GM21717 (cell line): Measurements from ENCODE around the gene ARHGAP26.

ENCODE experiments used
- ATAC-seq: cut with Tn5 transposase; IDR thresholded peaks from one replicate; pipeline ENCODE4 v1.9.1; 2021; ENCODE audit warnings: mild to moderate bottlenecking, moderate library complexity; ENCODE audit not compliant: unreplicated experiment

The ARHGAP26 gene

DNA sequence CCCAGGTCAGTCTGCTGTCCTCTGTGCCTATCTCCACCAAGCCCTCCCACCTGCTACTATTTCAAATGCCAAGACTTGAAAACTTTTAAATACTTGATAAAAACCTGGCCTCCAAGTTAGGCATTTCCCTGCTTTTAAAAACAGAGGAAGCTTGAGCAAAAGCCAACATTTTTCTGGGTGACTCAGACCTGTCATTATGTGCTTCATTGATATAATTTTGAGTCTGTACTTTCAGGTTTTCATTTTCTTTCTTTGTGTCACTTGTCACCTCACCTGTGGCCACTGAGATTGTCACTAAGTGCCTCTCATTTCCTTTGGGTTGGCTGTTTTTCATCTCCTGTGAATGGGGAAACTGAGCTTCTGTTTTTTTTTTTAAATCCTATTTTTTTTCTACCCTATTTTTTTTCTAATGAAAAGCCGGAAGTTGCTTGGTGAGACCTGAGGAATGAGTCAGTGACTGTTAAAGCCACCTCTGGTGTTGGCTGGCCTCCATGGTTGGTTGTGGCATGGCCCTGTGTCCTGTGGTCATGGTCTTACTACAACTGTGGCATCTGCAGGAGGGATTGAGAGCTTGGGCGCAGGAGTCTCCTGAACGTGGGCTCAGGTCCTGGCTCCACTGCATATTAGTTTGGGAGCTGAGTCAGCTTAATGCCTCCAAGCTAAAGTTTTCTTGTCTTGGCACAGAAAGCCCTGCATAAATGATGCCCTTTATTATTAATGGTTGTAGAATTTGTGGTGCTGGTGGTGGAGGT lies 56.7 kb downstream of the ARHGAP26 start:
- ATAC-seq = no peak

DNA sequence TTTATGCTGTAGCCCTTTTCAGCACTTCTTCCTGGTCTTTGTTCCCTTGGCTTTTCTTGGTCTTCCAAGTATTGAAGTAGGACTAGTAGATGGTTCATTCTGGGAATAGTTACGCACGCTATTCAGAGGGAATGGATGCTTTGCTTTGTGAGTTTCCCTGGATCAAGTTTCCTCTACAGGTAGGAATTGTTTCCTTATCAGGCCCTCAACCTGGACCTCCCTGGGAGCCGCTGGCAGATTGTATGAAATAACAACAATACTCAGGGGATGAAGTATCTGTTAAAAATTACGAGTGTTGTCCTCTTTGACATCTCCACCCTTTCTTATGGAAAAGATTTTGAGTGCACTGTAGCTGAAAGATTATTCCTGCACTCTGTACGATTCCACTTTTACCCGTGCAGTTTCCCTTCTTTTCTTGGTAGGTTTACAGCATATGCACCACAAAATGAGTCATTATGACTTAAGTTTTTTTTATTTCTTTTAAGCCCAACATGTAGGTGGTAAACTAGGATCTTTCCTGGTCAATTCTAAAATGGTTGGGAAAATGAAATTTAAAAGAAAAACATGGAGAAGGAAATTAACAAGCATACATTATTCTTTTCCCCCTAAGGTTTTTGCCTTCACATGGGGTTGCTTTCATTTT lies 57.9 kb downstream of the ARHGAP26 start:
- no peak for ATAC-seq

DNA sequence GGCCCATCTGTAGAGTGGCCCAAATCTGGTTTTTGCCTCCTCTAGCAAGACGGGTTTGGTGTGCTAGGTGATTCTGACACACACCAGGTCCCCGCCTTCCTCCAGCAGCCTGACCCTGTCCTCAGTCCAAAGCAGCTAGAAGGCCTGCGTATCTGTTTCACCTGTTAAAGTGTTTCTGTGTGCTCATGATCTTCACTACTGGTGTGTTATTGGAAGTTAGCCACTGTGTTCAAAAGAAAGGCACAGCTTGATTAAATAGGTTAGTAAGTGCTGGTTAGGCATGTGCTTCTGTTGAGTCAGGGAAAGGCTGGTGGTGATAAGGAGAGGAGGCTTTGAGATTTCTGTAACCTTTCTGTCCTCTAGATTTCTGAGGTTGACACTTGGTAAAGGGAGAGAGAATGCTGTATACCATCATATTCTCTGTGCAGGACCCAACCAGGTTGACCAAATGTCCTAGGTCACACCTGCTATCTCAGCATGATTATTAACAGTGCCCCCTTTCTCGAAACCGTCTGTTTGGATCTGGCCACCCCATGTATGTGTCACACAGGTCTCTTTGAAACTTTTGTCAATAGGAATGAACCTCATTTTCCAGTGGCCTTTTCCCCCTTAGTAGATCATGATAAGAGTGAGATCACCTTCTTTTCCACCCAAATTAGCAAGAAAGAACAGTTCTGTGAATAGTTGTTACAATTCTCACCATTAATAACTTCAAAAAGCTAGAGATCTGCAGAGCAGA lies 58.8 kb downstream of the ARHGAP26 start:
- no peak for ATAC-seq

DNA sequence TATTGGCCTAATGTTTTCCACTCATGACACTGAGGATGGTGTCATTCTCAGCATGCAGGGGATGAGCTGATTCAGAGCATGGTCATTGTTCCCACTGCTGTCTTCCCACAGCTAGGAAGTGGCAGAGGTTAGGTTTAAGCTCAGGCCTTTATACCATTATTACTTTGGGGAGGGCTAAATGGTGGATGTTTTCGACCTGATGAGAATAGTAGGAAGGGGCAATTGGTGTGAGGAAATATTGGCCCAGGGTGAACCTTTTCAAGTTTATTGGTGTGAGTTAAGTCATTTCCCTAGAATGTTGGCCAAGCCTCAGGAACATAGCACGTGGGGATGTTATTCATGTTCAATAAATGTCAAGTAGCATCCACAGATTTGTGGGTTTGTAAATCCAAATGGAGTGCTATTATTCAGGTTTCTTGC lies 59.6 kb downstream of the ARHGAP26 start:
- no peak for ATAC-seq

DNA sequence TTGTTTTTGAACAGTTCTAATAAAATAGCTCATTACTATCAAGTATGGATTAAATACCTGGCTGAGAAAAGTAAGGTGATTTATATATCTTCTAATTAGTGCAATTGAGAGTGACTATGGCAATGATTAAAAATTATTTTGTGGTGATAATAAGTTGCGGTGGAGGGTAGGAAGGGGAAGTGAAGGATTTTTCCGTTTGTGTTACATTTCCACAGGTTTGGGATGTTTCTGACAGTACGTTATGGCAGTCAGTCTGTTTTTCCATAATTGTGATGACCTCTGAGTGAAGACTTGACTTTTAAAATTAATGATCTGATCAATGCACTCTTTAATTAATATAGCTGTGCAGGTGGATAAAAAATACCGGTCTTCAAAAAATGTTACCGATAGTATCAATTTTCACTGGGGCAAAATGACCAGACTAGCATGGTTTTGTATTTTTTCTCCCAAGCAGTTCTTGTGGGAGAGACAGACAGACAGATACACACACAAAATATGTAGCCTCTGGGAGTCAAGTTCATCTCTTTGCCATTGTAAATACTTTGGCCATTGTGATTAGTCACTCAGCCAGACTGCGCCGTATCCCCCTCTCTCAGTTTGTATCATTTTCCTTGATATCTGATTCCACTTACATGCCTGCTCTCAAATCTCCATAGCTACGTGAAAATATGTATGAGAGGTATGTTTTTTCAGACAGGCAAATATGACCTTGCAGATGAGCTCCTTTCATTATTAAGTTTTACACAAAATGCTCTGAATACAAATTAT lies 60.2 kb downstream of the ARHGAP26 start:
- no peak for ATAC-seq

DNA sequence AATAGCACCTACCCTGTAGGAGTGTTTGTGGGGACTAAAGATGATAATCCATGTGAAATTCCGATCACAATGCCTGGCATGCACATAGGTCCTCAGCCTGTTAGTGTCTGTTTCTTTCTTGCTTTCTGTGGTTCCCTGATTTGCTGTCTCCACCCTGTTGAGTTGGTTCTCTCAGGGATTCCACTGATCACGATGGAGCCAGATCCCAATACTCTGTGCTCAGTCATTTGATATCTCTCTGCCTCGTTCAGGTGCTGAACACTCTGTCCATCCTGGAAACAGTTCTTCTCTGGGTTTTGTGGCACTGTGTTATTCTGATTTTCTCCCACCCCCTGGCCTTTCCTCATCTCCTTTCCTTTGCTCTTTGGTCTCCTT lies 60.8 kb downstream of the ARHGAP26 start:
- no peak for ATAC-seq

DNA sequence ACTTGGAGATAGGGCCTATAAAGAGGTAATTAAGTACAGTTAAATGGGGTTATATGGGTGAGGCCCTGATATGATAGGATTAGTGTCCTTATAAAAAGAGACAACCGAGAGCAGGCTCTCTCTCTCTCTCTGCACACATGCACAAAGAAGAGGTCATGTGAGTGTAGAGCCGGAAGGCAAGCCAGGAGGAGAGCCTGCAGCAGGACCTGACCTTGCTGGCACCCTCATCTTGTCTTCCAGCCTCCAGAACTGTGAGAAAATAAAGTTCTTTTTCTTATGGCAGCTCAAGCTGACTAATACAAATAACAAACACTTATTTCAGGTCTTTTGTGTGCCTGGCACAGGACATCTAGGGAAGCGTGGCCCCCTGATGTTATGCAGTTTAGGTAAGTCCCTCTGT lies 62.1 kb downstream of the ARHGAP26 start:
- no peak for ATAC-seq

DNA sequence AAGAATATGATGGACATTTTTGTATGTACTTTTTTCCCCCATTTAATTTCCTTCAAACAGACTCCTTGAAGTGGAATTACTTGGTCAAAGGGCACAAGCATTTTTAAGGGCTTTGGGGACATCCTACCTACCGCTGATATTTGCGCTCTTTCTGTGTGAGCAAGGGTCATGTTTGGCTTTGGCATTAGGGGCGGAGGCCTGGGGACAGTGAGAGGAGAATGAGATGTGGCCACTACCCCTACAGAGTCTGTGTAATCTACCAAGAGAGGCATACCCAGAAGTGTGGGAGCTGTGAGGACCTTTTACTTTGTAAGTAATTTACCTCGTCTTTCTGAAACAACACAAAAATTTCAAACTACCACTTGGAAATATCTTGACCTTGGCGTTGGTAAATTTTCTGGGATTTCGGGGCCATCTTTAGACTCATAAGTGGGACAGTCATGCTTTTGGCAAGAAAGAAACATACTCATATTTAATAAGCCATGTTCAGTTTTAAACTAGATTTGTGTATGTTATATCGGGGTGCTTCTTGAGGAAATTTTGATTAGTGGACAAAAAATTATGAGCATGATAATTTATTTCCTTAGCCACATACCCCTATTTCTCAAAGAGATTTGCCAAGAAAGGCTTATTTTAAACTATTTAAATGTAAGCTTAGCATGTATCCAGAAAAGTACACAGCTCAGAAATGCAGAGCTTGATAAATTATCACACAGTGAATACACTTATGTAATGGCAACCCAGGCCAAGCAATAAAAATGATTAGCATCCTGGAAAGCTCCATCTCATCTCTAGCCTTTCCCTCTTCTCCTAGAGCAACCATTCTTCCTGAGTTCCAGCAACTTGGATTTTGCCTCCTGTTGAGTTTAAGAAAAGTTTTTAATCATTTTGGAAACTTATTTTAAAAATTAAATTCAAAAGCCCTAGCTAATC lies 63.6 kb downstream of the ARHGAP26 start:
- no peak for ATAC-seq

DNA sequence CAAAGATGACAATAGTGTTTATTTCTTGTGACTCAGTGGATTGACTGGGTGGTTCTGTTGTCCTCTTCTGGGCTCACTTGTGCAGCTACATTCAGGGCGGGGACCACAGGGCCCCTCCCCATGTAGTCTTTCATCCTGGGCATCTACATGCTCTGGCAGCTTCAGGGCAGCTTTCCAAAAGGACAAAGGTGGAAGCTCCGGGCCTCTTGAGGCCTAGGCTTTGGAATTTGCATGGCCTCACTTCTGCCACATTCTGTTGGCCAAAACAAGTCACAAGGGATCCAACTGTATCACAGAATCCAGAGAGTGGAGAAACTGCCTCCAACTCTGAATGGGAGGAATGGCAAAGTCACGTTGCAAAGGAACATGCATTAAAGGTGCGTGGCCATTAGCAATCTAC lies 64.3 kb downstream of the ARHGAP26 start:
- no peak for ATAC-seq

DNA sequence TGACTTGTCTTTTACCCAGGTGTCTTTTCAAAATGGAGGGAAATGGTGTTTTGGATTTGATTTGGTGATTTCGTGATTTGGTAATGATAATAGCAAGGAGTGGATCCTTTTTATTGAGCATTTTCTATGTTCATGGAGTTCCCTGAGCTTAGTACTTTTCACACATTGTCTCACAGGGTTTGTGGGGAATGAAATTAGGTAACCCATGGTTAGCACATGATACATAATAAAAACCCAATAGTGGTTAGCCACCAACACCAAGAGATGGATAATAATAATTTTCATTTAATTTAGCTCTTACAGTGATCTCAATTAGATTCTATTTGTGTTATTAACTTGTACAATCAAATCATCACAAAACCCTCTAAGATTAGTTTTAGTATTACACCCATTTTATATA lies 65.4 kb downstream of the ARHGAP26 start:
- ATAC-seq = no peak

DNA sequence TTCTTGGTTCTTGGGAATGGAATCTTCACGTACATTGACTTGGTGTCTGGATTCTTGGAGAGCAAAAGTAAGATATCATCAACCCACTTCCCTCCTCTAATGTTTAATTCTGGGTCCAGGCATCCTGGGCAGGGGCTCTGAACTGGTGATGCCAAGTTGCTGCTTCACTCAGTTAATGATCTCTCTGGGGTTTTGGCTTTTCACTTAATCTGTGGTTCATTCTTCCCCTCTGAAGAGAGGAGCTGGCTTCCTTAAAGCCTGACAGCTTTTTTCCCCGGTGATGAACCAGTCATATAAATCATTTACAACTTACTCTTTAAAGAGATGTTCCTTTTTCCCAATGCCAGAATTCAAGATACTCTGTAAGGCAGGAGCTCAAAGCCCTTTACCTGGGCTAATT lies 65.9 kb downstream of the ARHGAP26 start:
- no peak for ATAC-seq

DNA sequence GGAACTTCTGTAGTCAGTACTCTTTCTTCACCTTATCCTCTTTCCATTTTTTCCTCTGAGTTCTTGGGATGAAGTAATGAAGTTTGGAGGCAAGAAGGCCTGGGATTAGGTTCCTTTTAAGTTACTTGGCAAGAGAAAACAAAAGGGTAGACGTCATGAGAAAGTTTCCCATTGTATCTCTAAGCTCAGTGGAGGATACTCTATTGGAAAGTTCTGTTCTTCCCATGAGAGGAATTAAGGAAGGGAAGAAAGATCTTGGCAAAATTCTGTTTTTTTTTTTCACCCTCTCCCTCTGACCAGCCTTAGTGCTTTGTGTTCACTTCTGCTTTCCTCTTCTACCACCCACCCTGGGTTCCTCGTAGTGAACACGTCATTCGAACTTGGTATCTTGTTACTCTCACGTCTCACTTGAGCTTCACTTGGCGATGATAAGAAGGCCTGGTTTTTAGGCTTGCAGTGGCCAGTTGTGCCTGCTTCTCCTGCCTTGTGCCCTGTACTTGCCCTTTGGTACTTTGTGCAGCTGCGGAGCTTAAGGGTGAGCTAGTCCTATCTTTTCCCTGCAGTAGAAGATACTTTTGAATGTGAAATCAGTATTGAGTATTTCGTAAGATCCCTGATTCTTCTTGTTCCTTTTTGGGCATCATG lies 67.0 kb downstream of the ARHGAP26 start:
- no peak for ATAC-seq

DNA sequence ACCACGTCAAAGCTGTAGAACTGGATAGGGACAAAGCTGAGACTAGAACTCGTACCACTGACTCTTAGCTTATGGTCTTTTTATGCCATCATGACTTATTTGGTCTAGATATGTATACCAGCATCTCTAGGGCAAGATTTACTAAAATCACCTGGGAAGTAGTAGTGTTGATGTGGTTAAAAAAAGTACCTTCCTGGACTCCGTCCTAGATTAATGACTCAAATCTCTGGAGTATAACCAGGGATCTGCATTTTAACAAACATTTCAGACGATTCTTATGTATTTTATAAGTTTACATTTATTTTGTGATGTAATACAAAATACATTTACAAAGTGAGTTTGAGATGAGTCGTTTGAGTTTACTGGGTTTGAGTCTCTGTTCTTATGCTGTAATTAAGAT lies 68.7 kb downstream of the ARHGAP26 start:
- ATAC-seq = no peak

DNA sequence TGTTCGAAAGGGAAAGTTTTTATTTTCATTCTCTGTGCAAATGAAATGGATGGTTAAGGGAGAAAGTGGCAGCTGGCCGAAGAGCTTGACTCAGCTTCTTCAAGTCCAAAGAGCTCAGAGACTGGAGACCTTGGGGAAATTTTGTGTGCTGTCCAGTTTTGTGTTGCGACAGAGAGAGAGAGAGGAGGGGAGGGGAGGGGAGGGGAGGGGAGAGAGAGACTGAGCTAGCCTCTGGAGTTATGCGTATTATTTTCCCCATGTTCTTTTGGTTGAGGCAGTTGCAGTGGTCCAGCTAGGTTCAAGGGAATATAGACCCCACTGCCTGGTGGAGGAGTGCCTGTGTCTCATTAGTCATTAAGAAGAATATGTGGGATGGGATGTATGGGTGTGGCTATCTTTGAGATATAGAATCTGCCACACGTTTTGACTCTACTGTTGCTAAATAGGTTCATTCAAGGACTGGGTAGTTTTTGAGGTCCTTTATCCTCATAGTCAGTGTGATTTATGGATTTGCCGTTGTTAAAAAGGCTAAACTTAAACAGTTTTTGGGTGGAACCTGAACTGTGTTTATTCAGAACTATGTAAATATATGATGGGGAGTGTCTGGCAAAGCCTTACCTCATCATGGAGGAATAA lies 69.7 kb downstream of the ARHGAP26 start:
- no peak for ATAC-seq

DNA sequence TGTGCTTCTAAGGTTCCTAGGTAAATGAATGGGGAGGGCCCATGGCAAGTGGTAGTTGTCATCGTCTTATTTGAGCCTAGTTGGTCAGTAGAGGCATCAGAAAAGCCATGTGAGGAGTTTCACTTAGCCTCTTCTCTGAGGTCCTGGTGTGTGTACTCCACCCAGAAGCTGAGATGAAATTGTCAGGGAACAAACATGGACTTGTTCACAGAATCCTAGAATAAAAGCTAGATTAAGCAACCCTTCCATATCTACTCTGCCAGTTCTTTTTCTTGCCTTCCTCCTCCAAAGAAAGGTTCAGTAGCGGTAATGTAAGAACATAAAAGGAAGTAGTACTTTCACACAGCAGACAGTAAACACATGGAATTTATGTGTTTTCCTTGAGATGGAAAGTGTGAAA lies 70.4 kb downstream of the ARHGAP26 start:
- ATAC-seq = no peak

DNA sequence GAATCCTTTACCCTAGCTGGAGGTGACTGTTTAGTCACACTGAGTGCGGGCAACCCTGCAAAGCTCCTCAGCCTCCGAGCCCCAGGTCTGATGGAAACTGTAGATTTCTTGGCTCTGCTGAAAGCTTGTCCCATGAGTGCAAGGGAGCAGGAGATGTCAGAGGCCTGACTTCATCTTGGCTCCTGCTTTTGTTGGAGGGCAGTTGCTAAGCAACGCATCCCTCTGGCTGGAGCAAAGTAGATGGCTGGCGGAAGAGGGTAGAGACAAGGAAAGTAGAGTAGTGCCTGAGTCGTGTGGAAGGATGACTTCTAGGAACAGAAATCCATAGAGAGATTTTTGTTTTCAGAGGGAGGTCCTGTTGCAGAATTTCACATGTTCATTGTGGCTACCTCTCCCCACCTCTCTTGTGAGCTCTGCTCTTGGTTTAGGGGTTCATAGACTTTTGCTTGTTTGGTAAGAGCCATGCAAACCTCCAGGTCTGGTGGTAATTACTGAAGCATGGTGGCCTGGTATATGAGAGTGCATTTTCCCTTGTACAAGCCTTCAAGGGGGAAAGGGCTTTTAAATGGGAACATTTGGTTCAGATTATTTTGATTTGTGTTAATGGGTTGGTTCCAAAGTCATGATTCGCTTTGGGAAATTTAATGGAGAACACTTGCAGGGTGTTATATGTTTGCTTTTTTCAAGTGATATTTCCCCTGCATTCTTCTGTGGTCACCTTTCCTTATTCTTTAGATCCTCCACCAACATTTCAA lies 71.5 kb downstream of the ARHGAP26 start:
- ATAC-seq = no peak

DNA sequence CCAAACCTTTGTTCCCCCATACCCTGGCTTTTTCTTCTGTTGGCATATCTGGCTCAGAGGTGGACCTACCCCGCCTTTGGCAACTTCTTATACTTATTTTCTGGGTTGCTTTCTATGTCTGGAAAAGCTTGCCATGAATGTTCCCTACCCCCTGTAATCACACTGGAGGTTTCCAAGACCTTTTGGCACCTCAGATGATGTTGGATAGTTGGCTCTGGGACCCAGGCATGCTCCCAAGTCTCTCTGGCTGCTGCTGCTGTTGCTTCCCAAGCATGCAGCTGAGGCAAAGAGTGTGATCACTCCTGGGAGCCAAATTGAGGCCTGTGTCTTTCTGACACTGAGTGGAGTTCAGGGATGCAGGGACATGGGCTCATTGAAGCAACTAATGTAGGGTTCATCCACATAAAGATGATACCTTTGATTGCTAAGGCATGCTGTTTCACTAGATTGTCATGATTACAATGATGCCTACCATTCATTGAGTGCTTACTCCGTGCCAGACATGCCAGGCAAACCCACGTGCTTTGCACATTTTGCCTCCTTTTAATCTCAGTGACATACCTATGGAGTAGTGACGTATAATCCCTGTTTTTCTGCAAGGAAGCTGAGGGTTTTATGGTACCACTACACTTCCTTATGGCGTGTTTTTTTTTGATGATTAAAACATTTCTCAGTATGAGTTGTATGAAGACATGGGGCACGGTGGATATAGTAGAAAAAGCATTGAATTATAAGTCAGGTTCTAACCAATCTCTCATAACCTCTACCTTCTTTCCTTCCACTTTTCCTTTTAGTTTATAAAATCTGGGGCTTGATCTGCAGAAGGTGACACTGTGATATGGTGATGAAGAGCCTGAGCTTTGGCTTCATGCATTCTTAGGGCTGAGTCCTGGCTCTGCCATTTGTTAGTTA lies 73.1 kb downstream of the ARHGAP26 start:
- ATAC-seq = no peak

DNA sequence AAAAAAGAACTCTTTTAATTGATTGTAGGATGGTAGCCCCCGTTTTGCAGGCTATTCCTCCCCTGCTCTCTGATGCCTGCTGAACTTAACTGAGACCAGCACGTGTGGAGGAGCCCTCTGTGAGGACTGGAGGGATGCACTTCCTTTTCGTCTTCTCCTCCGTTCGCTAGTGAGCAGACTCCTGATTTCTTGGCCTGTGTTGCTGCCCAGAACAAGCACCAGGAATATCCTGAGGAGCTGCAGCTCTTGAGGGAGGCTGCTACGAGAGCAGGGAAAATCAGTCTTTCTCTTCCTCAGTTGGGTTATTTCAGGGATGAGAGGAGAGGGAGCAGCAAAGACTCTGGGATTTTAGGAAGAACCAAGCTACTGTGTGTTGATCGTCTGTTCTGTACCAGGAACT lies 74.7 kb downstream of the ARHGAP26 start:
- no peak for ATAC-seq
